Measurements from ENCODE around the gene PPFIBP2.
A peak's percentile ranks its signal among the peaks of the same experiment; 100 is the strongest.

Gene PPFIBP2
- total RNA-seq: 5.0 to 8.4 reads per million in 2 donors

DNA sequence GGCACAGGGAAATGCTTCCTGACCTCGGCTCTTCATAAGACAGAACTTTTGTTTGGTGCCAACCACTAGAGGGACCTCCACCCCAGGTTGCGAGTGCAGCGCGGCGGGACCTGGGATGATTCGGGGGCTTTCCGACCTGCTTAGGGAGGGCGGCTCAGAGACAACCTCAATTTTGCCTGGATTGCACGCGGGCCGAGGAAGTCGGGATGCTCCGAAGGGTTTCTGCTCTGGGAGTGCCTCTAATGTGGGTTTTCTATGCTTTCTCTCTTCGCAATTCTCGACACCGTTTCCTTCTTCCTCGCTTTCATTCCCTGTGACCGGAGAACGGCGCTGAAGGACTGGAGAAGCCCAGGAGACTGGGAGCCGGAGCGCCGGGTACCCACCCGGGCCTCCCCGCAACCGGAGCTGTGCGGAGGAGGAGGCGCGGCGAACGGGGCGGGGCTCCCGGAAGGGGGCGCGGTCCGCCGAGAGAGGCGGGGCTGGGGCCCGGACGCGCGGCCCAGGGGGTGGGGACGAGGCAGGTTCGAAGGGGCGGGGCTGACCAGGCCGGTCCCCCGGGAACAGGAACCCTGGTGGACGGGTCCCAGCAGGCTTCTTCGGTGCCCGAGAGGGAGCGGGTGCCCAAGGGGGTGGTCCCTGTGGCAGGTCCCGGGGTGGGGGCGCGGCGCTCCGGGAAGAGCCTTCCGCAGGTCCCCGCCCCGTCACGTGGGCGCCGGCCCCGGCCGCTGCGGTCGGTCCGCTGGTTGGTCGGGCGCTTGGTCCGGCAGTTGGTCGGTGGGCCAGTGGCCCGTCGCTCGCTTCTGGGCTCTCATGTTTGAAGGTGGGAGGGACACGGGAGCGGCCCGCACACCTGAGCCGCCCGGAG, at the start of gene PPFIBP2:
TSS of gene PPFIBP2 (plus strand) at position 766 of the 865 bp plus-strand sequence. CDS start 35,477 bp downstream, outside the sequence.
- peak; percentile 65 for DNase-seq

DNA sequence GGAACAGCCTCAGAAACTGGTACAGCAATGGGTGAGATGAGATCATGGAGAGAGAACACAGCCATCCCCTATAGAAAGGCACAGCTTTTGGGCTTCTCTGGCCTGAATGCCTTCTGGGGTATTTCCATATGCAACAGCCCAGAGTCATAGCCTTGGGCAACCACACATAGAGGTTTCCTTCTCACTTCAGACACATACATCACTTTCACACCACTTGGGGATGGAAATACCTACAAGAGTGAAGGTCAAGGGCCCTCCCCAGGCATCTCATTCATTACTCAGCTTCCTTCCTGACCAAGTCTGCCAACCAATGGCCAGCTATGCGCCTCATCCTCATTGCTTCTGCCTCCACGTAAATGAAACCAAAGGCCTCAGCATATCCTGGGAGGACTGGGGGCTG, 46.1 kb upstream of the PPFIBP2 start:
- DNase-seq: no peak

DNA sequence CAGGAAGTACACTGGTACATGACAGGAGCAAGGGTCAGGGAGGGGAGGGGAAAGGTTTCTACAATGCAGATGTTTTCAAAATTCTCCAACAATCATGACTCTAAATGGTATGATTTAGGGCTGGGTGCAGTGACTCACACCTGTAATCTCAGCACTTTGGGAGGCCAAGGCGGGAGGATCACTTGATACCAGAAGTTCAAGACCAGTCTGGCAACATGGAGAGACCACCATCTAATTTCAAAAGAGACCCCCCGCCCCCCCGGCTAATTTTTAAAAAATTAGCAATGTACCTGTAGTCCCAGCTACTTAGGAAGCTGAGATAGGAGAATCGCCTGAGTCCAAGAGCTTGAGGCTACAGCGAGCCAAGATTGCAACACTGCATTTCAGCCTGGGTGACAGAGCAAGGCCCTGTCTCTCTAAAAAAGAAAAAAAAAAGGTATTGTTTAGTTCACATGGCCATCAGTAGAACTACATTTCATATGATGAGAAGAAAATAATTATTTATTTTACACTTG, 44.4 kb upstream of the PPFIBP2 start:
- DNase-seq: no peak

DNA sequence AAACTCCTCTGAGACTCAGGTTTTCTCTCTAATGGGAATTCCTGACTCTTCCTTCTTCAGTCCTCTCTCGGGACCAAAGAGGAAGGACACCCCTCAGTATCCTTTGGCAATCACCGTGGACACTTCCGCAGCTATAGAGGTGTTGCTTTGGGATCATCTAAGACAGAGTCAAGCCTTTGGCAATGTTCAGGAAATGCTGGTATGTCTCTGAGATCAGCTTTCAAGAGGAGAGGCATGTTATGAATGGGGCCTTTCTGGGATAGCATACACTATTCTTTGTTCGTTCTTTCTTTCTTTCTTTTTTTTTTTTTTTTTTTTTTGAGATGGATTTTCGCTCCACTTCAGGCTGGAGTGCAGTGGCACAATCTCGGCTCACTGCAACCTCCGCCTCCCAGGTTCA, 42.7 kb upstream of the PPFIBP2 start:
- no peak for DNase-seq

DNA sequence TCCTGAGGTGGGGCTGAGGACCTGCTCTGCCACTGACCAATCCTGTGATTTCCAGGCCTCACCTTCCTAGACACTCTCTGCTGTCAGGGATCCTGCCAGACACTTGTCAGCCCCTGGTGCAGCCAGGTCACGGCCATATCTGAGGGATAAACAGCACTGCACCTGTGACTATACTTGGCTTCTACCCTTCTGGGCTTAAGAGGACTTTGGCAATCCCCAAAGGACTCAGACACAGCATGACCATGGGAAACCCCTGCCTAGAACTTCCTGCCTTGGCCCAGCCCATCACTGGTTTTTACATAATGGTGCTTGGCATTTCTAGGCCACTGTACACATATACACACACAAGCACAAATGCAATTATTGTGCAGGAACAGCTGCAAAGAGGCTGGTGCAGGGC, 40.1 kb upstream of the PPFIBP2 start:
- no peak for DNase-seq

DNA sequence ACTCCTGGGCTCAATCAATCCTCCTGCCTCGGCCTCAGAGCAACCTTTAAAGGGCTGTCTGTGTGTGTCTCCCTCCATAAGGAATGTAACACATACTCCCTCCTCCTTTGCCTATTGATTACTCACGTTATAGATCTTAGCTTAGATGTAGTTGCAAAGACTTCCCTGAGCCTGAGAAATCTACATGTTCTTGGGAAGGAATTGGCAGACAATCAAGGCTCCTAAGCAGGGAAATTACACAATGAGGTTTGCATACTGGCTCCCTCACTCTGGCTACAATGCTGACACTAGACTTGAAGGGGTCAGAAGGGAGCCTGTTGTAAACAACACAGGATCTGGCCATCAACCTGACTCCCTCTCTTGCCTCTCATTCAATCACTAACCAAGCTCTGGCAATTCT, 33.7 kb upstream of the PPFIBP2 start:
- no peak for DNase-seq

DNA sequence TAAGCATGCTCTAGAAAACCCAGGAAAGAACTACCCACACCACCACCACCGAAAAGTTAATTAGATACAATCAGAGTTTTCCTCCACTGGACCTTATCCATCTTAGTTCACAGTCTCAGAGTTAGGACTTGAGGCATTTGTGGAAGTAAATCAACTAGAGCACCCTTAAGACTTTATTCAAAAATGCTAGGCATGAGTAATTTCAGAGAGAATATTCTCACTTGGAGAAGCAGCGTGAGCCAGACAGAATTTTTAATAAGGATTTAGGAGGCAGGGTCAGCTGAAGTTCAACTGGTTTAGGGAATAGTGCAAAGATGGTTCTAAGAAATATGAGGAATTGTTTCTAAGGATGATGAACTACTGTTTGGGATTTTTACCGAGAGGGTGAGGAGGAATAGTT, 29.7 kb upstream of the PPFIBP2 start:
- DNase-seq: no peak

DNA sequence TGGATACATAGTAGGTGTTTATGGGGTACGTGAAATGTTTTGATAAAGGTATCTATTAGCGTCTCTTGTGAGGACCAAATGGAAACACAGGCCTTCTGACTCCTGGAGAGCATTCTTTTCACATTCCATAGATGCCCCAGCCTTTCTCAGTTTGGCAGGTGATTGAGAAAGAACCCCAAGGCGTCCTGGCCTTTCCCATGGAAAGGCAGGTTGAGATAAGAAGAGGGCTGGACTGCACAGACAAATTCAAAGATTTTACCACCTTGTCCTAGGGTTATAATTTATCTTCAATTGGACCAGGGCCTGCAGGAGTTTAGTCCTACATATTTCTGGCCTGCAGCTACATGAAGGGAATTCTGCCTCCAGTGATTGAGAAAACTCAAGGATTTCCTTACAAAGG, 29.2 kb upstream of the PPFIBP2 start:
- DNase-seq: no peak

DNA sequence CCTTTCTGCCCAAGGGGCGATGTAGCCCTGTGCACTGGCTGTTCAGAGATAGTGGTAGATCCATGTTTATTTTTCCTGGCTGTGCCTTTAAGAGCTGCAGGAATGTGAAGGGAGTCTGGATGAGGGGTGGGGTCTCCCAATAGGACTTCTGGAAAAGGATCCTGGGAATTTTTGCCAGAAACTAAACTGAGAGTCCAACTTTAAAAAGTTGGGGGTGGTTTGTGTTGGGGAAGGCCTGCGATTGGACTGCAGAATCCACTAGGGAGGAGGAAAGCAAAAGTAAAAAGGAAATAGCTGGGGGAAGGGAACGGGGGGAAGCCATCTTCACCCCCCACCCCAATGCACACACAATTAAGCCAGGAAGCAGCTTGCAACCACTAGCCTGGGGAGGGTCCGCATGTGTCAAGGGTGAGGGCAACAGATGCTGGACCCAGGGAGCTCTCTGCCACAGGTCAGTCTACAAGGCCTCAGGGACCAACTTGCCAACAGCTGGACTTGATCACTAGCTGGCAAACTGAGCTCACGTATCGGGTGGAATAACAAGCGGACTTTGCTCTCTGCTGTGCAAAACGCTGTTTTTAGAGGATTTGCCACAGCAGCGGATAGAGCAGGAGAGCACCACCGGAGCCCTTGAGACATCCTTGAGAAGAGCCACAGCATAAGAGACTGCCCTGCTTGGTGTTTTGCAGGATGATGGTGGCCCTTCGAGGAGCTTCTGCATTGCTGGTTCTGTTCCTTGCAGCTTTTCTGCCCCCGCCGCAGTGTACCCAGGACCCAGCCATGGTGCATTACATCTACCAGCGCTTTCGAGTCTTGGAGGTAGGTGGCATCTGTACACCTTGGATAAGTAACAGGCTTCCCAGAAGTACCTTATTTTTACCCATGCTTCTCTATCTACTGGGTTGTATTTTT, 28.4 kb upstream of the PPFIBP2 start, which contains the start of gene OLFML1:
TSS of gene OLFML1 (plus strand) at position 321 of the 912 bp plus-strand sequence. CDS start at position 691, 370 bp downstream.
- no peak for DNase-seq

DNA sequence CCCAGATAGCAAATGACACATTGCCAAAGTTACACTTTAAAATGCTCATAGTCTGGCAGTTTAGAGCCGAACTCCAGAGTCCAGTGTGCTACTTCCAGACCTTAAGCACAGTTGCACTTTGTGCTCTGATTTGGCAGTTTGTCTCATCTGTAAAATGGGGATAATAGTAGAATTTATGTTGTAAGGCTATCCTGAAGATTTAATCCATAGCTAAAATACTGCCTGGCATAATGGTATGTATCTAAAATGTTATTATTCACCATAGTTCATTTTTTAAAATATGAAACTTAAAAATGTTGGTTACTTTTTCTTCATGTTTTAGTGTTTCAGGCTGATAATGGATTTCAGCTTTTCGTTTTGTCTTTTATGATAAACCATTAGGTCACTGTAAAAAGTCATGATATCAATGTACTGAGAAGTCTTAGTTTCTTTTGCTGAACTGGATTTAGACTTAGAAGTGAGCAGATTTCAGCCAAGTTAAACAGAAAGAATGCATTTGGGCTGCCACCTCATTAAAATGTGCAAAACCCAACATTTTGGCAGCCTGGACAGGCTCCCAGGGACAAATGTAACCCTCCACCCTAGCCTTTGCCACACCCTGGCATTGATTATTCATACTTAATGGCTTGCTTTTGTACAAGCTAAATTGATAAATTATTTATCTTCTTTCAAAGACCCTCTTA, 27.6 kb upstream of the PPFIBP2 start:
- no peak for DNase-seq

DNA sequence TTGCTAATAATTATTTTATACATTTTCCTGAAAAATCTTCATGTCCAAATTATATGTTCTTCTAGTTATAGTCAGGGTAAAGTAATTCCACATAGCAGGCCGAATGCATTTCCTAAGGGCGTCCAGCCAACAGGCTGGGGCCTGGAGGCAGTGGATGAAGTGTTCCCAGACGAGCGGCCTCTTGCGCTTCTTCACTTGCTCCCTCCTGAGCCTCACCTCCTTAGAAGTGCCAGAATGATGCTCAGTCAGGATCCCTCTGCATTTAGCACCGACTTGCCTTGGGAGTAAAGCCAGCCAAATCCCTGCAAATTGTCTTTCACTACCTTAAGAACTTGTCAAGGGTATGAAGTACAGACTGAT, 27.0 kb upstream of the PPFIBP2 start:
- no peak for DNase-seq

DNA sequence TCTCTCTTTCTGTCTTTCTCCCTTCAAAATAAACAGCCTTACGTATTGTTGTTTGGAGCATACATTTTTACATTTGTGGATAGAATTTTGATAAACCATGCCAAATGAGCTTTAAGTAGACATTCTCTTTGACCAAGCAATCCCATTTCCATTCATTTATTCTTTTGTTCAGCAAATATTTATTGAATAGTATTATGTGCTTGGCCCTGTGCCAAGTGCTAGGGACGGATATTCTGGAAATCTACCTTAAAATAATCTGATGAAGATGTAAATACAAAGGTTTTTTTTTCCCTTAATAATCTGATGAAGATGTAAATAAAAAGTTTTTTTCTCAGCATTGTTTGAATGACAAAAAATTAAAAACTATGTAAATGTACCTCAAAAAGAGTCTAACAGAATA, 26.4 kb upstream of the PPFIBP2 start:
- DNase-seq: no peak

DNA sequence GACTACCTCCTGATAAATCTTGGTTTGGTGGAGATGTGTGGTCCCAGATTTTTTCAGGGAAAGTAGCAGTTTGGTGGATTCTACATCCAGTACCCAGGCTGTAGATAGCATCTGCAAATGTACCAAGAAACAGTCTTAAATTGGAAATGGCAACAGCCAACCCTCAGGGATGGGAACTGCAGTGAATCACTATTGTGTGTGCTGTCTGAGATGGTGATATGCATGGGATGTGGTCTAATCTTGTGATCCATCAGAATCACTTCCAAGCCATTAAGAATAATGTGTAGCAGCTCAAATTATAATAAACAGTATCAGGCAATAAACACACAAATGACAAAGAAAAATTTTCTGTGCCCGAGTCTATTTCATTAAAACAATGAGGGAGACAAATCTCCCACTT, 25.1 kb upstream of the PPFIBP2 start:
- no peak for DNase-seq

DNA sequence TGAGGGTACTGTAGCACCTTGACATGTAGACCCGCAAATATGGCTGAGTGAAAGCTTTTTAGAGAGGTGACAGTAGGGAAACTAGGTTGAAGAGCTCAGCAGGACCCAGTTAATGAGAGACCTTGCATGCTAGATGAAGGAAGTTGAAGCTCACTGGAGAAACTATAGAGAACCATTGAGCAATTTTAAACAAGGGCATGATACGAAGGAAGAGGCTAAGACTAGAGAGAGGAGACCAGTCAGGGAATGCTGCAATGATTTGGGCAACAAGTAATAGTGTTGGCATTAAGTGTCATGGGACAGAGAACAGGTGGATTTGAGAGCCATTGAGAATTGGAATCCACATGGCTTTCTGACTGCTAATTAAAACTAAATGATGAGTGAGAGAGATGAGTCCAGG, 24.4 kb upstream of the PPFIBP2 start:
- DNase-seq: no peak

DNA sequence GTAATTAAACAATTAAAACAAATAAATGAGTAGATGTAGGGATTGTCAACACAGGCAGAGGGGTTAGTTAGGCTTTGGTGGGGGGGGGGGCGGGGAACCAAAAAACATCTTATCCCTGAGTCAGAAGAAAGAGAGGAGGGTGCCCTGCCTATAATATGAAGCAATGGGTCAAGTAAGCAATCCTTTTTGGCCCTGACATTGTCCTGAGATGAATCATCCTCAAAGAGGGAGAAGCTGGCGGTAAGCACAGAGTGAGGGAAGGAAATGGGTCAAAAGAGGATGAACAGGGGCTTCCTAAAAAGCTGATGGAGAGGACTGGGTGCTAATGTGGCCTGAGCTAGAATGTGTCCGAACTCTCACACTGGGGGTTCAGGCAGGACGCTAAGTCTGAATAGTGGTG, 23.7 kb upstream of the PPFIBP2 start:
- DNase-seq: no peak

DNA sequence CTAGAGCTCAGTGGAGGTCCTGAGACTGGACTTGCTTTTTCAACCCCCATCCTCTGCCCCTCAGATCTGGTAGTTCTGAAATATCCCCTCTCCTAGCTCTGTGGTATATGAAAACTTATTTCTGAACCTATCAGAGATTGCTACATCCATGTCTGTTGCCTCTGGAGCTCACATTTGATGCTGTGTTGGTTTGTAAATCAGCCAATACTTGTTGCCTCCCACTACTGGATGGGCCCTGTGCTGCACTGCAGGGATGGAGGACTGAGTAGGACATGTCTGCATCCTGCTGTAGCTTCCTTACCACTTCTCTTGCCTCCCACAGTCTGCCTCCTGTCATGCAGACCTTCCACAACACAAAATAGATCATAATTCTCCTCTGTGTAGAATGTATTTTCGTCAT, 23.3 kb upstream of the PPFIBP2 start:
- no peak for DNase-seq

DNA sequence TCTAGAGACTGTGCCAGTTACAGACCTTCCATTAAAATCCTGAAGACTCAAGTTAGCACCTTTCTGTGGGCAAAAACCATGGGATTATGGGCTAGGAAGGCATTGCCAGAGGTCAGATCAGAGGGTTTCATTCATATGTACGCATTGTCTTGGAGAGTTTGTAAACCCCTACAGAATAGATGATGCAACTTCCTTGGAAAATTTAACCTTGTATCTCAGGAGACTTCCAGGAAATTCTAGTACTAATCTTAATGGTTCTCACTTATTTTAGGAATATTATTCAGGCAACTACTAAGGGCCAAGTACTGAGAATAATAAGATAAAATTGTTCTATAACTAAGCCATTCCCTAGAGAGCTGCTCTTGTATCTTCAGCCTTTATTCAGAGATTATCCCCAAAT, 21.5 kb upstream of the PPFIBP2 start:
- DNase-seq: no peak

DNA sequence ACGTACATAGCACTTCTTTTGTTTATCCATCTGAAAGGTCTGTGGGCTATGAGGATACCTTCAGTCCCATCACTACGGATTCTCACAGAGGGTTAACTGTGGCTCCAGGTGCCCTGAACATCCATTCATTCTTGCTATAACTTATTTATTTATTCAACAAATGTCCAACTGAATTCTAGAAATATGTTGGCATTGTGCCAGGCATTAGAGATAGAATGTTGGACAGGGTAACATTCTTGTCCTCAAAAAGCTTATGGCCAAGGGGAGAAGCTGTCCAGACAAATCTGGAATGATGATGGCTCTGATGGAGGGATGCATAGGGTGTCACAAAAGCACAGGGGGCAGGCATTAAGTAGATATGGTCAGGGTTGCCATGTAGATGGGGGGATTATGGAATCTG, 20.1 kb upstream of the PPFIBP2 start:
- DNase-seq: no peak

DNA sequence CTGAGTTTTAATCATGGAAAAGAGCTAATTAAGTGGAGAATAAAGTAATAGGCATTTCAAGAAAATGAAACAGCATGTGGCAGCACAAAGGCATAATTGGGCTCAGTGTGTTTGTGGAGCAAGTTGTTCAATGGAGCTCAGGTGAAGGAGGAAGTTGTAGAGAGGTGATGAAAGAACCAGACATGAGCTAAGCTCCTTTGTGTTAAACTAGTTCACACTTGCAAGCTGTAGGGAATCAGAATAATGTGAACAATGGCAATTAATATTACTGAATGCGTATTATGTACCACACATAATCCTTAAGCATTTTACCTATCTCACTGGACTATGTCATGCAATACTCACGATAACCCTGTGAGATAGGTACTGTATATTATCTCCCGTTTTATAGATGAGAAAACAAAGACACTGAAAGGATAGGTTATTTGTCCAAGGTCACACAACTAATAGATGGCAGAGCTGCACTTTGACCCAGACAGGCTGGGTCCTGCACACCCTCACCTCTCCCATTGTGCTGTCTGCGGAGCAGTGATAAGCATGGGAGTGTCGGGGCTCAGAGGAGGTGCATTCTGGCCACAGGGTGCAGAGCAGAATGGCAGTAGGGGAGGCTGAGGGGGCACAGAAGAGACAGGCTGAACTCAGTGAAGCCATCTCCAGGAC, 19.6 kb upstream of the PPFIBP2 start:
- no peak for DNase-seq

DNA sequence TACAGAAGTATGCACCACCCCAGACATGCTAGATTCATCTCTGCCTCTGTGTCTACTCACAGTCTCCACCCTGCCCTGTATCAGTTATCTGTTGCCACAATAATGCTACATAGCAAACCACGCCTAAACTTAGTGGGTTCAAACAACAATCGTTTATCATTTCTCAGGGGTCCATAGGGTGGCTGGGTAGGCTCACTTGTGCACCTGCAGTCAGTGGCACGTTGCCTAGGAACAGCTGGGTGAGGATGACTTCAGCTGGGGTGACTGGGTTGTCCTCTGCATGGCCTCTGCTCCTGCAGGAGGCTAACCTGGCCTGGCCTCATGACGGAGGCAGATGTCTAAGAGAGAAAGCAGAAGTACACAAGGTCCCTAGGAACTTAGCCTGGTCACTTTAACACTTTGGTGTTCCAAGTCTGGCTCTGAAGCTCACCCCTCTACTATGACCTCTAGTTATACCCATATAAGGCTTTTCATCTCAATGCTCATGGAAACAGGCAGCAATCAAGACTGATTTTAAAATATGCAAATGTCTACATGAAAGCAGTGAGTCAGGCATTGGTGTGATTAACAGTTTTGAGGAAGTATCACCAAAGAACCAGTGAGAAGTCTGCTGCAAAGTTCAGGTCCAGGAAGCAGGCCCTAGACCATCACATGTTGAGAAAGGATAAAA, 17.8 kb upstream of the PPFIBP2 start:
- no peak for DNase-seq

DNA sequence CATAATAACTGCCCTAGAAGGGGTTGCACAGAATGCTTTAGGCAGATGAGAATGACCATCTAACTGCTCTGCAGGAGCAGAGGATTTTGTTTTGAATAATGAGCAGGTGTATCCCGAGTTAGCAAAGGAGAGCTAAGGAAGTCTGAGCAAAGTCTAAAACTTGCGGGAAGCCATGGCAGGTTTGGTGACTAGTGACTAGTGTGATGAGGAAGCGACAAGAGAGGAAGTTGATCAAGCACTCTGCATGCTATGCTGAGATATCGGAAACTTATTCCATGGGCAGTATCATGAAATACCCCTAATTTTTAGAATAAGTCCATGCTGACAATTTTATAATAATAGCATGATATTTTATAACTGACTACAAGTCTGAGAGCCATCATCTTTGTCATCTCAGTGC, 15.6 kb upstream of the PPFIBP2 start:
- no peak for DNase-seq

DNA sequence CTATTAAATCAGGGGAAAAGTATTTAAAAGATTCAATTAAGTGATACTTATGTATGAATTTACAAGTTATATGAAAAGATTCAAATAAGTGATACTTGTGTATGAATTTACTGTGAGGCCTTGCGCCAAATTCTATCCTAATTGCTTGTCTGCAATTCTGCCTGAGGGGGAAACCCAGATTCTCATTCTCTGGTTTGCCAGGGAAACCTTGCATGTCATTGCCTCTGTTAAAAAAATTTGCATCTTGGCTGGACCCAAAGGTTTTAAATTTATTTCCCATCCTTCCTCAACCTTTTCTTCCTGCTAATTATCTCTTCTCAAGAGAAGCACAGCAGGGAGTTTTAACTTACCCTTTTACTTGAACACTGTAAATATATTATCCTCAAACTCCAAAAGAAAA, 14.7 kb upstream of the PPFIBP2 start:
- no peak for DNase-seq
